ENCODE results near the gene GMCL1. TPM values are rescaled to one million over a fixed set of nuclear protein-coding genes. Genes with fewer than 3 reads are reported as not detected.

Gene GMCL1
- total RNA-seq, 1 donor from 2014 or later = 16.3 TPM

DNA sequence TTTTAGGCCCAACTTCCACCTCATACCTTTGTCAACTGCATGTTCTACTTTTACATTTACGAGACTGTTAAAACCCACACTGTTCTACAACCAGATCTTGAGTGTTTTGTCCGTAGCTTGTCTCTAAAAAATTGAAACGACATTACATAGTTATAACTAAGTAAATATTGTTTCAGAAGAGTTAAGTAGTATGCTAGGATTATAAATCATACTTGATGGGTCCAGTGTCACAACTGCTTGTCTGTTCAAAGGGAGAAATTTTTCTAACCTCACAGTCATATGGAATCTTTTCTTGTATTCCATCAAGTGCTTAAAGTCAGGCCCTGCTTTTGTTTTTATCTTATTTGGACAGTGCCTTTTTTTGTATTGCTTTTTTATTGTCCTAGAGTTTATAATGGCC, 4.3 kb downstream of the GMCL1 start:
- TF ChIP-seq, protein P1, sequence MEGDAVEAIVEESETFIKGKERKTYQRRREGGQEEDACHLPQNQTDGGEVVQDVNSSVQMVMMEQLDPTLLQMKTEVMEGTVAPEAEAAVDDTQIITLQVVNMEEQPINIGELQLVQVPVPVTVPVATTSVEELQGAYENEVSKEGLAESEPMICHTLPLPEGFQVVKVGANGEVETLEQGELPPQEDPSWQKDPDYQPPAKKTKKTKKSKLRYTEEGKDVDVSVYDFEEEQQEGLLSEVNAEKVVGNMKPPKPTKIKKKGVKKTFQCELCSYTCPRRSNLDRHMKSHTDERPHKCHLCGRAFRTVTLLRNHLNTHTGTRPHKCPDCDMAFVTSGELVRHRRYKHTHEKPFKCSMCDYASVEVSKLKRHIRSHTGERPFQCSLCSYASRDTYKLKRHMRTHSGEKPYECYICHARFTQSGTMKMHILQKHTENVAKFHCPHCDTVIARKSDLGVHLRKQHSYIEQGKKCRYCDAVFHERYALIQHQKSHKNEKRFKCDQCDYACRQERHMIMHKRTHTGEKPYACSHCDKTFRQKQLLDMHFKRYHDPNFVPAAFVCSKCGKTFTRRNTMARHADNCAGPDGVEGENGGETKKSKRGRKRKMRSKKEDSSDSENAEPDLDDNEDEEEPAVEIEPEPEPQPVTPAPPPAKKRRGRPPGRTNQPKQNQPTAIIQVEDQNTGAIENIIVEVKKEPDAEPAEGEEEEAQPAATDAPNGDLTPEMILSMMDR (IDR thresholded peaks at IDR 0.05; ENCODE audit: unreplicated experiment) = no peak
- H3K9me3 Mint-ChIP-seq = no peaks in the 10 kb centered on the region
- peaks cover 6% of the 10 kb centered on the region for H3K36me3 Mint-ChIP-seq
- H3K27ac Mint-ChIP-seq = no peak overlapping the region
- no peak overlapping the region for H3K4me3 Mint-ChIP-seq
- DNase-seq (ENCODE audit: low spot score in 2 of 2, unreplicated experiment in 2 of 2) = no peak
- no peaks in the 10 kb centered on the region for H3K27me3 Mint-ChIP-seq (ENCODE audit: low read depth)
- H3K4me1 Mint-ChIP-seq = peaks cover 26% of the 10 kb centered on the region

- H3K27me3 Mint-ChIP-seq (ENCODE audit: low read depth) = no peaks in the 10 kb centered on the region
- H3K9me3 Mint-ChIP-seq = no peaks in the 10 kb centered on the region
- TF ChIP-seq, protein P1 (IDR thresholded peaks at IDR 0.05; ENCODE audit: unreplicated experiment) = no peak
- no peak overlapping the region for H3K27ac Mint-ChIP-seq
- peaks cover 12% of the 10 kb centered on the region for H3K36me3 Mint-ChIP-seq
- H3K4me1 Mint-ChIP-seq = peaks cover 21% of the 10 kb centered on the region
- no peak for DNase-seq (ENCODE audit: low spot score in 2 of 2, unreplicated experiment in 2 of 2)
- no peak overlapping the region for H3K4me3 Mint-ChIP-seq
Observed at GRCh38 chr2:69835666-69836065, 6.2 kb downstream of the GMCL1 start.

GRCh38 chr2:69836316-69836715, 6.9 kb downstream of the GMCL1 start:
- H3K4me3 Mint-ChIP-seq = no peak overlapping the region
- DNase-seq (ENCODE audit: low spot score in 2 of 2, unreplicated experiment in 2 of 2) = no peak
- TF ChIP-seq, protein P1 (IDR thresholded peaks at IDR 0.05; ENCODE audit: unreplicated experiment) = no peak
- peaks cover 16% of the 10 kb centered on the region for H3K4me1 Mint-ChIP-seq
- peaks cover 12% of the 10 kb centered on the region for H3K36me3 Mint-ChIP-seq
- no peaks in the 10 kb centered on the region for H3K27me3 Mint-ChIP-seq (ENCODE audit: low read depth)
- H3K9me3 Mint-ChIP-seq = no peaks in the 10 kb centered on the region
- H3K27ac Mint-ChIP-seq = no peak overlapping the region

GRCh38 chr2:69837533-69837932, 8.1 kb downstream of the GMCL1 start:
- Mint-ChIP-seq H3K36me3 (peaks cover 10% of the 10 kb centered on the region), H3K4me1 (peaks cover 11% of the 10 kb centered on the region), H3K27me3 (ENCODE audit: low read depth) (no peaks in the 10 kb centered on the region), H3K4me3 (no peak overlapping the region), H3K27ac (no peak overlapping the region), H3K9me3 (no peaks in the 10 kb centered on the region)
- no peak for DNase-seq (ENCODE audit: low spot score in 2 of 2, unreplicated experiment in 2 of 2)
- TF ChIP-seq, protein P1 (IDR thresholded peaks at IDR 0.05; ENCODE audit: unreplicated experiment) = no peak

DNA sequence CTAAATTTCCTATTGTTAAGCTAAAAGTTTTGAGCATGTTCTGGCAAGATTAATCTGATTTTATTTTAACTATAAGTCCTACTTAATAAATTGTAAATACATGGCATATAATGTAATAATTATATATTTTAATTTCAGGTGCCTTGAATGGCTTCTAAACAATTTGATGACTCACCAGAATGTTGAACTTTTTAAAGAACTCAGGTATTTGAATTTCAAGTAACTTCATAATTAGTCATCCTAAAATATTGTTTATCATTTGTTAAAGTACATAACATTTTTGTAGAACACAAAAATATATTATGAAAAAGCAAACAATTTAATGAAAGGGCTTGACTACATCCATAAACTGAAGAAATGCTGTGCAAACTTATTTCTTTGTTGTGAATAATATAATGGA, 14.5 kb downstream of the GMCL1 start:
- peaks cover 23% of the 10 kb centered on the region for H3K36me3 Mint-ChIP-seq
- TF ChIP-seq, protein P1 (IDR thresholded peaks at IDR 0.05; ENCODE audit: unreplicated experiment) = no peak
- DNase-seq (ENCODE audit: low spot score in 2 of 2, unreplicated experiment in 2 of 2) = no peak
- H3K27me3 Mint-ChIP-seq (ENCODE audit: low read depth) = no peaks in the 10 kb centered on the region
- H3K4me3 Mint-ChIP-seq = no peak overlapping the region
- H3K9me3 Mint-ChIP-seq = no peaks in the 10 kb centered on the region
- no peaks in the 10 kb centered on the region for H3K4me1 Mint-ChIP-seq
- H3K27ac Mint-ChIP-seq = no peak overlapping the region

GRCh38 chr2:69844560-69844959, 15.1 kb downstream of the GMCL1 start:
- Mint-ChIP-seq H3K4me1 (no peaks in the 10 kb centered on the region), H3K27me3 (ENCODE audit: low read depth) (no peaks in the 10 kb centered on the region), H3K4me3 (no peak overlapping the region), H3K27ac (no peak overlapping the region), H3K36me3 (peaks cover 20% of the 10 kb centered on the region), H3K9me3 (no peaks in the 10 kb centered on the region)
- no peak for DNase-seq (ENCODE audit: low spot score in 2 of 2, unreplicated experiment in 2 of 2)
- TF ChIP-seq, protein P1 (IDR thresholded peaks at IDR 0.05; ENCODE audit: unreplicated experiment) = no peak

All from mesothelial cell of epicardium (in vitro differentiated cells).